ENCODE results near the gene NXPE3.

The NXPE3 gene

DNA sequence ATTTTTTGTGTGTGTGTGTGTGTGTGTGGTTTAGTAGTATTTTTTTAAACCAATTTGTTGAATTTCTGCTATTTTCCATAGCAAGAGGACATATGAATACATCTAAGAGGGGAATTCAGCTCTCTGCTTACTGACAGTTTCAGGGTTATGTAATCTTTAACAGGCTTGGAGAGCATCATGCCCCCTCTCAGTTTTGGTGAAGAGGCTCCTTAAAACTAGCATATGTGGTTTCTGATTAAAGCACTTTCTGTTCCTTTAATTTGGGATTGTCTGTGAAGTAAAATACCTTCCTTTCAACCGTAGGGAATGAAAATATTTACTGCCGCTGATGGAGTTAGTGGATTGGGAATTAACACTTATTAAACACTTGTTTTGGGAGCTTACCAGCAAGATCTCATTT lies 50.9 kb downstream of the NXPE3 start:
- DNase-seq, result no peak

DNA sequence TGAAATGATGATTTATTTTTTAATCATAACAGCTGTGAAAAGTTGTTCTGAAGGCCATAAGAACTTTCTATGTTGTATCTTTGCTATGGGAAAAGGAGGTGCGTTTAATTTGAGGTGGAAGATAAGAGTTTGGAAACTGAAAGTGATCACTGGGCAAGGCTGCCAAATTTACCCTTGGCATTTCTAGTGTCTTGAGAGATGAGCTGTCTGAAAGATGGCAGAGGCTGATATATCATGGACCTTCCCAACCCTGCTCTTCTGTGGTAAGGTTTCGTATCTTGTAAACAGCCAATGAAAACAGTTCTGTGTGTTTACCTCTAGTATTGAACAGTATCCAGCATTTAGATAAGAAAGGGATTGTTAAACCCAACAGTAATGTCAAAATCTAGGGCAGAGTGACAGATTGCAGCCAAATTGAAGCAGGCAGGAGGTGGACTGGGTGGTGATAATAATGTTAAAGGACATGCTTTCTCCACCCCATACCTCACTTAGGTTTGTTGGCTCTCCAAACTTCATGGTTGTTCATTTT lies 54.5 kb downstream of the NXPE3 start:
- no peak for DNase-seq

DNA sequence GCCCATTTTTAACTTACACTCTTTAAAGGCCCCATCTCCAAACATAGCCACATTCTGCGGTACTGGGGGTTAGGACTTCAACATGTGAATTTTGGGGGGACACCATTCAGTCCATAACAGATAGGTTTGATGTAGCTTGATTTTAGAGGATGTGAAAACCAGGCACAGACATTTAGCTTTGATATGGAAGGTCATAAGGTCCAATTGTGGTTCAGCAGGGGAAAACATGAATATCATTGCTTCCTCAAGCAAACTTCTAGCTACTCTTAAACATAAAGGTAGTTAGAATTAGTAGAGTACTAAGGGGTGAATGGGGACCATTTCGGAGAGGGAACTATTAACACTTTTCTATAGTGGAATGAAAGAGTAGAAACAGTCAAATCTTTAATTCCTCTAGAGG lies 56.7 kb downstream of the NXPE3 start:
- no peak for DNase-seq

DNA sequence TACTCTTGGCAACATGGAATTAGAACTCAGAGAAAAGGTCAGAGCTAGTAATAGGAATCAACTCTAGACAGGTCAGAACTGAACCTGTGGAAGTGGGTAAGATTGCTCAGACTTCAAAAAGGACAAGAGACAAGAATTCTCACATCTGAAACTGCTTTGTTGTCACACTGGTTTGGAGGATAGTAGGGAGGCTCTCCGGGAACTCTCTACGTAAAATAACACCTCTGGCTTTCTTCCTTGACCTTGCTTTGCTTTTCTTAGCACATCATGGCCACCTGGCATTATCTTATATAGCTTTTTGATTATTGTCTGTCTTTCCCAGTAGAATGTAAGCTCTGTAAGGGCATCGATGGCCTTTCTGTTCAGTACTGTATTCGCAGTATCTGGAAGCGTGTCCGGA lies 57.1 kb downstream of the NXPE3 start:
- no peak for DNase-seq

- DNase-seq, result no peak
These were observed 57.9 kb downstream of the NXPE3 start for GRCh38 chr3:101836652-101837598.

GRCh38 chr3:101838691-101839090 lies 59.7 kb downstream of the NXPE3 start:
- DNase-seq, result no peak

DNA sequence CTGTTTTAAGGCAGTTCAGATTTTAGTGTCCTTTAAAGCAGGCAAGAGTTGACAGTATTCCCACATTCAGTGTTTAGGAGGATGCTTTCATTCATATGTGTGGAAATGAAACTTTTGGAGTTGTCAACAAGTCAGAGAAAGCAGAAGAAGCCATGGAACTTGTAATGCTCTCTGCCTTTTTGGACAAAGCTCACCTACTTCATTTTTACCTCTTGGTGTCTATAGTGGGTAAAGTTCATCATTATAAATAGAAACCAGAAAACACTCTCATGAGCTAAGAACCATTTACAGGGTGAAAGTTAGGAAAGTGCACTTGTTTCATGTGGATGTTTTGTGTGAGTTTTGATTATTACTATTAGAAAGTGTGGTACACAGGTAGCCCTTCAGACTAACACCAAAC lies 61.1 kb downstream of the NXPE3 start:
- DNase-seq, result no peak

DNA sequence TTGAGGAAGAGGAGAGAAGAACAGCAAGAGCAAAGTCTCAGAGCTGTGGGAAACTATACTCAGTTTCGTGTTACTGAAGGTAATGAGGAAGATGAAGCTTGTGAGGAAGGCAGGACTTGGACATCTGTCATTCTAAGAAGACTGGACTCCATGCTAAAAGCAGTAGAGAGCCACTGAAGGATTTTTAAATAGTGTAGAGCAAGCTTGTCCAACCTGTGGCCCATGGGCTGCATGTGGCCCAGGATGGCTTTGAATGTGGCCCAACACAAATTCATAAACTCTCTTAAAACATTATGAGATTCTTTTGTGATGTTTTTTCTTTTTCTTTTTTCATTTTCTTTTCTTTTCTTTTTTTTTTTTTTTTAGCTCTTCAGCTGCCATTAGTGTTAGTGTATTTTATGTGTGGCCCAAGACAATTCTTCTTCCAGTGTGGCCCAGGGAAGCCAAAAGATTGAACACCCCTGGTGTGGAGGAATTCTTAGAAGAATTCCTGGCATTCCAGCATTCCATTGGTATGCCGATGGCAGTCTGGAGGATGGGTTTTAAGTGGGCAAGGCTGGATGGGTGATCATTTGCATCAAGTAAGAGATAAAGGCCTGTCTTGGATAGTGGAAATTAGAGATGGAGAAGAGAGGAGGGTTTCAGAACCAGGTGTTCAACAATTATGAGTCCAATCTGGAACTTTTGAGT lies 63.4 kb downstream of the NXPE3 start:
- no peak for DNase-seq

DNA sequence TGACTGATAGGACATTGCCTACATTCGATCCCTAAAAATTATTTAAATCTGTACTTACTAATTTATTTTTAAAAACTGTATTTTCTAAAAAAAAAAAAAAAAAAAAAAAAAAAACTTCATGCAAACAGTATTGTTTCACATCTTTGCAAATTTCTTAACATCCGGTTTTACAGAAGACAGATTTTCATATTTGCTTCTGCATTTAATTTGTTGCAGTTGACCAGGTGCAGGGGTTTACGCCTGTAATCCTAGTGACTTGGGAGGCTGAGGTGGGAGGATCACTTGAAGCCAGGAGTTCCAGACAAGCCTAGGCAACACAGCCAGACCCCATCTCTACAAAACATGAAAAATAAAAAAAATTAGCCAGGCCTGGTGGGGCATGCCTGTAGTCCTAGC lies 63.9 kb downstream of the NXPE3 start:
- DNase-seq, result no peak

DNA sequence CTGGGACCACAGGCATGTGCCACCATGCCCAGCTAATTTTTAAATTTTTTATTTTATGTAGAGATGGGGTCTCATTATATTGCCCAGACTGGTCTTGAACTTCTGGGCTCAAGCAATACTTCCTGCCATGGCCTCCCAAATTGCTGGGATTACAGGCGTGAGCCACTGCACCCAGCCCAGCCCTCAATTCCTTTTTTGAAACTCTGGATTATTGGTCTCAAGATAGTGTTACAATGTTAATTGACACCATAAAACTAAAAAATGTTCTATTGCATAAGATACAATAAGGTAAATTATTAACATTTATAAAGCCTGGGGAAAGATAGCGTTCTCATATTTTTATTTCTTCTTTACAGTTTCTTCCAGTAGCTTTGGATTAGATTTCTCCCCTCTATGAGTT lies 66.4 kb downstream of the NXPE3 start:
- DNase-seq, result no peak

DNA sequence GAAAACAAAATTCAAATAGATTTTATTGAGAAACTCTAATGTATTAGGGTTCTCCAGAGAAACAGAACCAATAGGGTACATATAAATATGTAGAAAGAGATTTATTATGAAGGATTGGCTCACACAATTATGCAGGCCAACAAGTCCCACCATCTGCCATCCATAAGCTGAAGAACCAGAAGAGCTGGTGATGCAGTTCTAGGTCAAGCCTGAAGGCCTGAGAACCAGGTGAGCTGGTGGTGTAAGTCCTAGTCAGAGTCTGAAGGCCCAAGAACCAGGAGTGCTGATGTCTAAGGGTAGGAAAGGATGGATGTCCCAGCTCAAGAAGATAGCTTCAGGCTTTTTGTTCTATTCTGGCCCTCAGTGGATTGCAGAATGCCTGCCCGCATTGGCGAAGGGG lies 67.7 kb downstream of the NXPE3 start:
- DNase-seq, result no peak

DNA sequence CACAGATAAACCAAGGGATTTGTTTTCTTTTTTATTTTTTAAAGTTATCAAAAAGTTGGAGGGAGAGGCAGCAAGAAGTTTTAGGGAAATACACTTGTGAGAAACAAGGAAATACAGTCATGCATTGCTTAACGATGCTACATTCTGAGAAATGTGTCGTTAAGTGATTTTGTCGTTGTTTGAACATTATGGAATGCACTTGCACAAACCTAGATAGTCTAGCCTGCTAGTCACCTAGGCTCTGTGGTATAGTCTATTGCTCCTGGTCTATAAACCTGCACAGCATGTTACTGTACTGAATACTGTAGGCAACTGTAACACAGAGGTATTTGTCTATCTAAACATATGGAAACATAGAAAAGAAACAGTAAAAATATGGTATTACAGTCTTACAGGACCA lies 68.3 kb downstream of the NXPE3 start:
- no peak for DNase-seq

DNA sequence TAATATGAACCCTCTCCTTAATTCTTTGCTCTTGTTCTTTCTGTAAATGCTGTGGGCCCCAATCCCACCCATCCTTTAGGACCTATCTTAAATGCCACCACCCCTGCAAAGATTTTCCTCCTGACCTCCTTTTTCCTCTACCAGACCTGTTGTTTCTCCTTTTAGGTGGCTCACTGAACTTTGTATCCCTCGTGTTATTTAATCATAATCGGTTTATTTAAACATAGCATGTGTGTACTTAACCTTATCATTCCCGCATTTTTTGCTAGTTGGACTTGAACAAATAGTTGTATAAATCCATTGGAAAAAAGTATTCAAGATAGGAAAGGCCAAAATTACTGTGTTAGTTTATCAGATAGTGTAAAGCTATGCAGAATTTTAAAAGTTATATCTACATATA lies 69.3 kb downstream of the NXPE3 start:
- no peak for DNase-seq

DNA sequence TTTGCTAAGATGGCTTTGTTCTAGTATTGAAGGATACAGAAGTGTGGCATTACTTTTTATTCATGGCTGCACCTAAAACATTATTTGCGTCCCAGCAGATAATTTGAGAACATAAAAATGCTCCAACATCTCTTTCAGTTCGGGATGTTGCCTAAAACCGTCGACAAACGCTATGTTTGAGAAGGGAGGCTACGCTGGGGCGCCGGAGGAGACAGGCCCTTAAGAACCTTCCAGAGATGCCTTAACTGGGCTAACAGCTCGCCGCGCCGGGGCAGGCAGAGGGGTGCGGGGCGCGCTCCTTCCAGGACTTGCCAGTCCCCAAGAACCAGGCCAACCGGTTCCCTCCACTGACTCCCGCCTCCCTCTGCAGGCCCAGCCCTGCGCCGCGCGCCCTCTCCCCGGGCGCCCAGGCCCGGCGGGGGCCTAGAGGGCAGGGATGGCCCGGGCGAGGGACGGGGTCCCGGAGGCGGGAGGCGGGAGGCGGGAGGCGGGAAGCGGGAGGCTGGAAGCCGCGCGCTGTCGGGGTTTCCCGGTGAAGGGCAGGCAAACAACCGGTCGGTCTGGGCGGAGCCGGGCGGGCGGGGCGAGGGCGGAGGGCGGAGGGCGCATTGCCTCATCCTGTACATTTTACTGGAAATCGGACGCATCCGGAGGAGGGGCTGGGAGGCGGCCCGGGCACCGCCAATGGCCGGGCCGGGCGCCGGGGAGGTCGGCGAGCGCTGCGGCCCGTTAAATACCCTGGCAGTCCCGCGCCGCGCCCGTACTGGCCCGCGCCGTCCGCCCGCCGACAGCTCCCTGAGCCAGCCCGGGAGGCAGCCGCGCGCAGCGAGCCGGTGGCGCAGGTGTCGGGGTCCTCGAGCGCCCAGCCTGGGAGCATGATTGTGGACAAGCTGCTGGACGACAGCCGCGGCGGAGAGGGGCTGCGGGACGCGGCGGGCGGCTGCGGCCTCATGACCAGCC lies 70.0 kb downstream of the NXPE3 start, which contains the start of gene NFKBIZ:
Gene NFKBIZ, plus strand, starts transcription at position 761 of the 960 bp plus-strand sequence. Its CDS starts 115 bp downstream, at position 876.
- DNase-seq, result peak; percentile 96

GRCh38 chr3:101849714-101850245 lies 70.8 kb downstream of the NXPE3 start:
- DNase-seq, result peak; percentile 60

DNA sequence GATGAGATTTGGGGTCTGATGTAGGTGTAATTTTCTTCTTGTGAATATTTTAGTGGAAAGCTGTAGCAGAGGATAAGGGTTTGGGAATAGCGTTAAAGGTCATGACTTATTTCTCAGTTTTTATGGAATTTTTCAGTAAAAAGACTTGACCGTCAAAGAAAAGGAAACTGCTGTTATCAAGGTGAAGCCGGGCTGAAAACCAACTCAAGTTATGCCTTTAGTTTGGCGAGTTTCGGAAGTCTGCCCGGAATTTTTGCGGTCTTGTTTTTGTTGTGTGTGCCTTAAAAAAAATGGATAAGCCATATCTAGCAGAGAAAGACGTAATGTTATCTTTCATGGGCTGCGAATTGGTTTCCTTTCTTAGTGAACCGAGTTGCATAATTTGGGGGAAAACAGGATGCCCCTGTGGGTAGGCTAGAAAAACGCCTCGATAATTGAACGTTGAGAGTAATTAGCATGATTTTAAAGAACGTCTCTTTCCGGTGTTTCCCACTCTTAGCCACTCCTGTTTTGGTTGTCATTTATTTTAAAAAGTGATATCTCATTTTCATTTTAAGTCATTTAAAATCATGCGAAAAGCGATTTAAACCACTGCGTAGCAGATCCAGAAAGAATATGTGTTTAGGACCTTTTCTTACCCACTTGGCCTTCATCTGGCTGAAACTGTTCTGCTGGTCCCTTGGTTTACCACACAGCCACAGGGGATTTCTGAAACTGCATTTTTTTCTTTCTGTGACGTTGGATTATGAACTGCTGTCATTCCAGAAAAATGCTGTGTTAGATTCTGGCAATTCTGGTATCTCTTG lies 71.4 kb downstream of the NXPE3 start:
- peak; percentile 82 for DNase-seq

DNA sequence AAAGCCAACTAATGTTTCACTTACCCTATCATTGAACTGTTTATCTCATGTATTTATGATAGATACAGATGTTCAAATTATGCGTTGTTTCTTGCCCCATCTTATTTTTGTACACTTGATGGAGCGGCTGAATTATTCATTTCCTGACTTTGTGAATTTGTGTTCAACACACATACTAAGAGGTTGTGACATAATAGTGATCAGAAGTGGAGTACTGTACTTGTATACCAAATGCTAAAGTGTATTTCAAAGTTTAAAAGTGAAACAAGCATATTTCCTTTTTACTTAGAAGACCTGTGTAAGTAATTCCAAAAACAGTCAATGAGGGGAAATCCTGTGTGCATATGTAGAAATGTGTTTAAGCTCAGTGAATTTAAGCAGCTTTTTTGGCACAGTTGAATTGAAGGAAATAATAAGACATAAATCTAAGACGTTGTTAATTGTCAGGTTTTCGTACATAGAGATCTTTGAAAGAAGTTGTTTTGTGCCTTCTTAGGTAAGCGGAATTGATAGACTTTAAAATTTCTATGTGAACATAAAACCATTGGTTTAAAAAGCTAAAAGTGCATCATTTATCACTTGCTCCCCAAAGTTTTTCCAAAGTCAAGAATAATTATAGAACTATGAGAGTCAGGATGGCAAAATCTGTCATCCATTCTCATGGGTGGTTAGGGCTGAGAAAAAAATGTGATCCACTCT lies 72.2 kb downstream of the NXPE3 start:
- no peak for DNase-seq

GRCh38 chr3:101851850-101852714 lies 73.1 kb downstream of the NXPE3 start:
- DNase-seq, result no peak

DNA sequence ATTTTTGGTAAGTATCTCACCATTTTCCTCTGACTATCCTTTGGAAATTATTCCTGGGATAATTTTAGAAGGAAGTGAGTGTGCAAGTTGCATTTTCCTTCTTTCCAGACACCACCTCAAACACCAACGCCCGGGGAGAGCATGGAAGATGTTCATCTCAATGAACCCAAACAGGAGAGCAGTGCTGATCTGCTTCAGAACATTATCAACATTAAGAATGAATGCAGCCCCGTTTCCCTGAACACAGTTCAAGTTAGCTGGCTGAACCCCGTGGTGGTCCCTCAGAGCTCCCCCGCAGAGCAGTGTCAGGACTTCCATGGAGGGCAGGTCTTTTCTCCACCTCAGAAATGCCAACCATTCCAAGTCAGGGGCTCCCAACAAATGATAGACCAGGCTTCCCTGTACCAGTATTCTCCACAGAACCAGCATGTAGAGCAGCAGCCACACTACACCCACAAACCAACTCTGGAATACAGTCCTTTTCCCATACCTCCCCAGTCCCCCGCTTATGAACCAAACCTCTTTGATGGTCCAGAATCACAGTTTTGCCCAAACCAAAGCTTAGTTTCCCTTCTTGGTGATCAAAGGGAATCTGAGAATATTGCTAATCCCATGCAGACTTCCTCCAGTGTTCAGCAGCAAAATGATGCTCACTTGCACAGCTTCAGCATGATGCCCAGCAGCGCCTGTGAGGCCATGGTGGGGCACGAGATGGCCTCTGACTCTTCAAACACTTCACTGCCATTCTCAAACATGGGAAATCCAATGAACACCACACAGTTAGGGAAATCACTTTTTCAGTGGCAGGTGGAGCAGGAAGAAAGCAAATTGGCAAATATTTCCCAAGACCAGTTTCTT lies 74.2 kb downstream of the NXPE3 start:
- DNase-seq, result no peak
